Measurements from ENCODE around the gene HOXC11.

The HOXC11 gene

GRCh38 chr12:53939141-53940108 is 33.5 kb upstream of the HOXC11 start:
- DNase-seq (ENCODE audit: low read depth, low spot score), result peak; percentile 18
- Histone ChIP-seq H3K36me3 (ENCODE audit: insufficient read depth, insufficient read length, low read length) (no peaks in the 10 kb centered on the region), H3K4me3 (ENCODE audit: insufficient read length, low read depth) (peak overlapping the region; percentile 44), H3K9me3 (ENCODE audit: insufficient read depth, low read length) (no peaks in the 10 kb centered on the region), H3K4me1 (ENCODE audit: insufficient read depth, insufficient read length) (peaks cover 2% of the 10 kb centered on the region), H3K9ac (ENCODE audit: insufficient read length, low read depth) (peak overlapping the region; percentile 58), H3K27me3 (ENCODE audit: insufficient read depth, insufficient read length) (peaks cover 62% of the 10 kb centered on the region)
- TF ChIP-seq SUZ12 (IDR thresholded peaks at IDR 0.05; ENCODE audit: extremely low read depth, insufficient read depth, insufficient read length) (no peak), ZNF274 (IDR thresholded peaks at IDR 0.05; ENCODE audit: low read depth, low read length) (no peak), YY1 (IDR thresholded peaks at IDR 0.05; ENCODE audit: insufficient read depth, insufficient read length) (no peak)

GRCh38 chr12:53940443-53941014 is 32.4 kb upstream of the HOXC11 start:
- Histone ChIP-seq H3K36me3 (ENCODE audit: insufficient read depth, insufficient read length, low read length) (peaks cover 4% of the 10 kb centered on the region), H3K9me3 (ENCODE audit: insufficient read depth, low read length) (no peaks in the 10 kb centered on the region), H3K27me3 (ENCODE audit: insufficient read depth, insufficient read length) (peaks cover 59% of the 10 kb centered on the region), H3K4me1 (ENCODE audit: insufficient read depth, insufficient read length) (peaks cover 2% of the 10 kb centered on the region), H3K9ac (ENCODE audit: insufficient read length, low read depth) (no peak overlapping the region), H3K4me3 (ENCODE audit: insufficient read length, low read depth) (peak overlapping the region; percentile 44)
- TF ChIP-seq ZNF274 (IDR thresholded peaks at IDR 0.05; ENCODE audit: low read depth, low read length) (no peak), YY1 (IDR thresholded peaks at IDR 0.05; ENCODE audit: insufficient read depth, insufficient read length) (no peak), SUZ12 (IDR thresholded peaks at IDR 0.05; ENCODE audit: extremely low read depth, insufficient read depth, insufficient read length) (no peak)
- no peak for DNase-seq (ENCODE audit: low read depth, low spot score)

- DNase-seq (ENCODE audit: low read depth, low spot score), result no peak
- no peaks in the 10 kb centered on the region for H3K9me3 ChIP-seq (ENCODE audit: insufficient read depth, low read length)
- peaks cover 2% of the 10 kb centered on the region for H3K4me1 ChIP-seq (ENCODE audit: insufficient read depth, insufficient read length)
- no peak overlapping the region for H3K9ac ChIP-seq (ENCODE audit: insufficient read length, low read depth)
- no peak for TF ChIP-seq ZNF274 (IDR thresholded peaks at IDR 0.05; ENCODE audit: low read depth, low read length)
- no peak for TF ChIP-seq YY1 (IDR thresholded peaks at IDR 0.05; ENCODE audit: insufficient read depth, insufficient read length)
- no peak for TF ChIP-seq SUZ12 (IDR thresholded peaks at IDR 0.05; ENCODE audit: extremely low read depth, insufficient read depth, insufficient read length)
- H3K36me3 ChIP-seq (ENCODE audit: insufficient read depth, insufficient read length, low read length), result peaks cover 5% of the 10 kb centered on the region
- H3K4me3 ChIP-seq (ENCODE audit: insufficient read length, low read depth), result no peak overlapping the region
- H3K27me3 ChIP-seq (ENCODE audit: insufficient read depth, insufficient read length), result peaks cover 58% of the 10 kb centered on the region
Observed at GRCh38 chr12:53941187-53941586, 31.7 kb upstream of the HOXC11 start.

- no peak for DNase-seq (ENCODE audit: low read depth, low spot score)
- no peak for TF ChIP-seq SUZ12 (IDR thresholded peaks at IDR 0.05; ENCODE audit: extremely low read depth, insufficient read depth, insufficient read length)
- TF ChIP-seq YY1 (IDR thresholded peaks at IDR 0.05; ENCODE audit: insufficient read depth, insufficient read length), result no peak
- TF ChIP-seq ZNF274 (IDR thresholded peaks at IDR 0.05; ENCODE audit: low read depth, low read length), result no peak
- H3K9ac ChIP-seq (ENCODE audit: insufficient read length, low read depth), result no peak overlapping the region
- peaks cover 58% of the 10 kb centered on the region for H3K27me3 ChIP-seq (ENCODE audit: insufficient read depth, insufficient read length)
- peaks cover 2% of the 10 kb centered on the region for H3K4me1 ChIP-seq (ENCODE audit: insufficient read depth, insufficient read length)
- H3K36me3 ChIP-seq (ENCODE audit: insufficient read depth, insufficient read length, low read length), result peaks cover 5% of the 10 kb centered on the region
- no peaks in the 10 kb centered on the region for H3K9me3 ChIP-seq (ENCODE audit: insufficient read depth, low read length)
- no peak overlapping the region for H3K4me3 ChIP-seq (ENCODE audit: insufficient read length, low read depth)
Observed at GRCh38 chr12:53941750-53942149, 31.2 kb upstream of the HOXC11 start.

DNA sequence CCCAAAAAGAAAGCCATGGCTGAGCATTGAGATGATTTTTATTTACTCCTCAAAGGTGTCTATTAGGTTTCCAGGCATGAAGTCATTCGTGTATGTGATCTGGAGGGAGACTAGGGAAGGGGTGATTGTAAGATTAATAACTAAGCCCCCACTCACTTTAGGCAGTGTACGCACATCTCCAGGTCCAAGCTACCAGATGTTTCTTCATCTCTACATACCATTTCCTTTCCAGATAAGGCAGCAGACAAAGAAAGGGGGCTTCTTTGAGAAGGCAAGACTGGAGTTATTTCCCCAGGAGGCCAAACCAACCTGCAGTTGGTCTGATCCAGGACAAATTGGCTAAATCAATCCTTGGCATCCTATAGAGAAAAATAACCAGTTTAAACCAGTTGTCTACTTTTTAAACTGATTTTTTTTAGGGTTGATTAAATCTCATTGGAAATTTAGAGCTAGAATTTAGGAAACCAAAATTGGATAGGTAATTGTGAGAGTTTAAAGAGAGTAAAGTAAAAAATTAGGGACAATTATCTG is 30.4 kb upstream of the HOXC11 start:
- no peak for DNase-seq (ENCODE audit: low read depth, low spot score)
- Histone ChIP-seq H3K4me3 (ENCODE audit: insufficient read length, low read depth) (no peak overlapping the region), H3K9ac (ENCODE audit: insufficient read length, low read depth) (no peak overlapping the region), H3K27me3 (ENCODE audit: insufficient read depth, insufficient read length) (peaks cover 57% of the 10 kb centered on the region), H3K4me1 (ENCODE audit: insufficient read depth, insufficient read length) (peaks cover 2% of the 10 kb centered on the region), H3K36me3 (ENCODE audit: insufficient read depth, insufficient read length, low read length) (peaks cover 5% of the 10 kb centered on the region), H3K9me3 (ENCODE audit: insufficient read depth, low read length) (no peaks in the 10 kb centered on the region)
- TF ChIP-seq YY1 (IDR thresholded peaks at IDR 0.05; ENCODE audit: insufficient read depth, insufficient read length) (no peak), SUZ12 (IDR thresholded peaks at IDR 0.05; ENCODE audit: extremely low read depth, insufficient read depth, insufficient read length) (no peak), ZNF274 (IDR thresholded peaks at IDR 0.05; ENCODE audit: low read depth, low read length) (no peak)

DNA sequence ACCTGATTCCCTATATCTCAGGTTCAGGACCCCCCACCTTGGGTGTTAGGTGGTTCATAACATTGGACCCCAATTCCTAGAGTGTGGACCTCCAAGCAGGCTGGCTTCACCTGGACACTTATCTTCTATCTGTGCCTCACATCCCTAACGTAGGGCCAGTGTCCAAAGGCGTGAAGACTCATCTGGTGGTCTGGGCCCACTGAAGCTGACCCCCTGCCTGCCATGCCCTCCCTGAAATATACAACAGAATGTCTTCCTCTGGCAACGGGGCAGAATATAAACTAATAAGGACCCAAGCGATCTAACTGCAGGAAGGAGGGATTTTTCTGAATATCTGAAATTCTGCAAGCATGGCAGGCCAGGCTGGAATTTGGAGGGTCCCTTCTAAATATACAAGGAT is 28.7 kb upstream of the HOXC11 start:
- TF ChIP-seq ZNF274 (IDR thresholded peaks at IDR 0.05; ENCODE audit: low read depth, low read length), result no peak
- no peak for TF ChIP-seq SUZ12 (IDR thresholded peaks at IDR 0.05; ENCODE audit: extremely low read depth, insufficient read depth, insufficient read length)
- TF ChIP-seq YY1 (IDR thresholded peaks at IDR 0.05; ENCODE audit: insufficient read depth, insufficient read length), result no peak
- no peak overlapping the region for H3K9ac ChIP-seq (ENCODE audit: insufficient read length, low read depth)
- no peak overlapping the region for H3K4me3 ChIP-seq (ENCODE audit: insufficient read length, low read depth)
- peaks cover 63% of the 10 kb centered on the region for H3K27me3 ChIP-seq (ENCODE audit: insufficient read depth, insufficient read length)
- DNase-seq (ENCODE audit: low read depth, low spot score), result no peak
- peaks cover 5% of the 10 kb centered on the region for H3K36me3 ChIP-seq (ENCODE audit: insufficient read depth, insufficient read length, low read length)
- peaks cover under 1% of the 10 kb centered on the region for H3K4me1 ChIP-seq (ENCODE audit: insufficient read depth, insufficient read length)
- H3K9me3 ChIP-seq (ENCODE audit: insufficient read depth, low read length), result no peaks in the 10 kb centered on the region
